KMS-11 (cell line): ENCODE results near the gene MCHR1.
"Not testable (repeated sequence)": the region's sequence is repeated elsewhere in the genome, so short reads cannot be mapped to it uniquely, and the experiment has no call there.

Experiments
- H2AFZ ChIP-seq: fragments of 200-600 bp; sonication (generic); 2 replicates; pipeline ENCODE4 v1.6.1; 2016; ENCODE audit warnings: antibody characterized with exemption, mixed run types, low read depth
- H3K27ac ChIP-seq: fragments of 200-600 bp; sonication (generic); 2 replicates; pipeline ENCODE4 v1.6.1; 2016; ENCODE audit warnings: mild to moderate bottlenecking, mixed run types
- H3K27me3 ChIP-seq: fragments of 200-600 bp; sonication (generic); 2 replicates; pipeline ENCODE4 v1.6.1; 2017; ENCODE audit warnings: mild to moderate bottlenecking, low read depth, mixed run types, moderate library complexity; ENCODE audit not compliant: insufficient read depth
- H3K36me3 ChIP-seq: fragments of 200-600 bp; sonication (generic); 2 replicates; pipeline ENCODE4 v1.6.1; 2017; ENCODE audit warnings: mild to moderate bottlenecking, mixed run types; ENCODE audit not compliant: insufficient read depth
- H3K4me1 ChIP-seq: fragments of 200-600 bp; sonication (generic); 2 replicates; pipeline ENCODE4 v1.6.1; 2016; ENCODE audit warnings: mild to moderate bottlenecking, low read depth, mixed run types; ENCODE audit not compliant: poor library complexity, severe bottlenecking
- H3K4me2 ChIP-seq: fragments of 200-600 bp; sonication (generic); 2 replicates; pipeline ENCODE4 v1.7.0; 2016; ENCODE audit warnings: mild to moderate bottlenecking, mixed run types
- H3K4me3 ChIP-seq: fragments of 200-600 bp; sonication (generic); IDR thresholded peaks from 2 replicates; pipeline ENCODE4 v1.6.1; 2017; ENCODE audit warnings: low read depth, low read length, mixed read lengths; ENCODE audit not compliant: insufficient read depth
- H3K79me2 ChIP-seq: fragments of 200-600 bp; sonication (generic); 2 replicates; pipeline ENCODE4 v1.6.1; 2016; ENCODE audit warnings: low read depth, mixed run types; ENCODE audit not compliant: insufficient read depth
- H3K9ac ChIP-seq: fragments of 200-600 bp; sonication (generic); 2 replicates; pipeline ENCODE4 v1.6.1; 2016; ENCODE audit warnings: mild to moderate bottlenecking, mixed run types
- H4K20me1 ChIP-seq: fragments of 200-600 bp; sonication (generic); 2 replicates; pipeline ENCODE4 v1.6.1; 2016; ENCODE audit warnings: mild to moderate bottlenecking, mixed run types; ENCODE audit not compliant: insufficient read depth
- TF ChIP-seq, protein P1 (sequence below): fragments of 200-600 bp; sonication (generic); conservative IDR thresholded peaks from 2 replicates; pipeline ENCODE4 v1.6.1; 2017; ENCODE audit warnings: low read depth, mild to moderate bottlenecking, antibody characterized with exemption, low read length, moderate library complexity, mixed read lengths

The MCHR1 gene

DNA sequence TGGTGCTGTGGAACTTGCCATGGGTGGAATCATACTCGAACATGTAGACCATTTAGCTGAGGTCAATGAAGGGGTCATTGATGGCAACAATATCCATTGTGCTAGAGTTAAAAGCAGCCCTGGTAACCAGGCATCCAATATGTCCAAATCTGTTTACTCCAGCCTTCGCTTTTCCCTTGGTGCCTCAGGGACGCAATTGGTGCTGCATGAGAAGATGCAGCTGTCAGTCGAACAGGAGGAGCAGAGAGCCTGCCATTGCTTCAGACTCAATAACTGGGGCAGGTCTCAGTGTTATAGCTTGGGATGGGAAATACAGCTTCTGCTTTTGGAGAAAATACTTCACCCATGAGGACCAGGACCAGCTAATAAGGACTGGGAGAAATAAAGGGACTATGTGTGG is 5.0 kb upstream of the MCHR1 start:
- Histone ChIP-seq H3K4me2 (no peak overlapping the region), H3K4me3 (no peak overlapping the region), H3K27ac (no peak overlapping the region), H3K36me3 (no peaks in the 10 kb centered on the region), H2AFZ (no peak overlapping the region), H3K79me2 (no peaks in the 10 kb centered on the region), H3K4me1 (no peaks in the 10 kb centered on the region), H4K20me1 (no peaks in the 10 kb centered on the region), H3K27me3 (no peaks in the 10 kb centered on the region), H3K9ac (no peak overlapping the region)
- TF ChIP-seq, protein P1, sequence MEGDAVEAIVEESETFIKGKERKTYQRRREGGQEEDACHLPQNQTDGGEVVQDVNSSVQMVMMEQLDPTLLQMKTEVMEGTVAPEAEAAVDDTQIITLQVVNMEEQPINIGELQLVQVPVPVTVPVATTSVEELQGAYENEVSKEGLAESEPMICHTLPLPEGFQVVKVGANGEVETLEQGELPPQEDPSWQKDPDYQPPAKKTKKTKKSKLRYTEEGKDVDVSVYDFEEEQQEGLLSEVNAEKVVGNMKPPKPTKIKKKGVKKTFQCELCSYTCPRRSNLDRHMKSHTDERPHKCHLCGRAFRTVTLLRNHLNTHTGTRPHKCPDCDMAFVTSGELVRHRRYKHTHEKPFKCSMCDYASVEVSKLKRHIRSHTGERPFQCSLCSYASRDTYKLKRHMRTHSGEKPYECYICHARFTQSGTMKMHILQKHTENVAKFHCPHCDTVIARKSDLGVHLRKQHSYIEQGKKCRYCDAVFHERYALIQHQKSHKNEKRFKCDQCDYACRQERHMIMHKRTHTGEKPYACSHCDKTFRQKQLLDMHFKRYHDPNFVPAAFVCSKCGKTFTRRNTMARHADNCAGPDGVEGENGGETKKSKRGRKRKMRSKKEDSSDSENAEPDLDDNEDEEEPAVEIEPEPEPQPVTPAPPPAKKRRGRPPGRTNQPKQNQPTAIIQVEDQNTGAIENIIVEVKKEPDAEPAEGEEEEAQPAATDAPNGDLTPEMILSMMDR = no peak

DNA sequence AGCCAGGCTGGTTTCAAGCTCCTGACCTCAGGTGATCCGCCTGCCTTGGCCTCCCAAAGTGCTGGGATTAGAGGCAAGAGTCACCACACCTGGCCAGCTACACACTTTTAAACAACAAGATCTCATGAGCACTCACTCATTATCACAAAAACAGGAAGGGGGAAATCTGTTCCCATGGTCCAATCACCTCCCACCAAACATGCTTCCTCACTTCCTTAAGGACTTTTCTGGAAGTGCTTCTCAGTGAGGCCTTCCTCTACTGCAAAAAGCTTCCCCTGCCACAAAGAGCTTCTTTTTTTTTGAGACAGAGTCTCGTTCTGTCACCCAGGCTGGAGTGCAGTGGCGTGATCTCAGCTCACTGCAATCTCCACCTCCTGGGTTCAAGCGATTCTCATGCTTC is 3.1 kb upstream of the MCHR1 start:
- not testable (repeated sequence) for H2AFZ ChIP-seq, H3K4me2 ChIP-seq, H3K9ac ChIP-seq, H4K20me1 ChIP-seq, H3K36me3 ChIP-seq, H3K4me1 ChIP-seq, H3K4me3 ChIP-seq, H3K27ac ChIP-seq, H3K27me3 ChIP-seq, H3K79me2 ChIP-seq

DNA sequence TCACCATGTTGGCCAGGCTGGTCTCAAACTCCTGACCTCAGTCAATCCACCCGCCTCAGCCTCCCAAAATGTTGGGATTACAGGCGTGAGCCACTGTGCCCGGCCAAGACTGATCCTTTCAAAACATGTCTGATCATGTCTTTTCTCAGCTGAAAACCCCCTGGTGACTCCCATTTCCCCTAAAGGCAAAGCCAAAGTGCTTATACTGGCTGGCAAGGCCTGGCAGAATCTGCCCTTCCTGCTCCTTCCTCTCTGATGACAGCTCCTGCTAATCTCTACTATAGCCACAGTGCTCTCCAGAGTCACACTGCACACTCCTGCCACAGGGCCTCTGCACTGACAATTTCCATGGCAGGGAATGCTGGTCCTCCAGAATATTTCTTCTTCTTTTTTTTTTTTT is 2.6 kb upstream of the MCHR1 start:
- no peaks in the 10 kb centered on the region for H3K36me3 ChIP-seq
- TF ChIP-seq, protein P1 = no peak
- H3K4me3 ChIP-seq = no peak overlapping the region
- no peak overlapping the region for H3K4me2 ChIP-seq
- no peak overlapping the region for H3K9ac ChIP-seq
- no peaks in the 10 kb centered on the region for H3K79me2 ChIP-seq
- H3K4me1 ChIP-seq = no peaks in the 10 kb centered on the region
- H4K20me1 ChIP-seq = no peaks in the 10 kb centered on the region
- no peak overlapping the region for H3K27ac ChIP-seq
- no peaks in the 10 kb centered on the region; the same call in 1 of the 2 replicates for H3K27me3 ChIP-seq
- H2AFZ ChIP-seq = no peak overlapping the region

DNA sequence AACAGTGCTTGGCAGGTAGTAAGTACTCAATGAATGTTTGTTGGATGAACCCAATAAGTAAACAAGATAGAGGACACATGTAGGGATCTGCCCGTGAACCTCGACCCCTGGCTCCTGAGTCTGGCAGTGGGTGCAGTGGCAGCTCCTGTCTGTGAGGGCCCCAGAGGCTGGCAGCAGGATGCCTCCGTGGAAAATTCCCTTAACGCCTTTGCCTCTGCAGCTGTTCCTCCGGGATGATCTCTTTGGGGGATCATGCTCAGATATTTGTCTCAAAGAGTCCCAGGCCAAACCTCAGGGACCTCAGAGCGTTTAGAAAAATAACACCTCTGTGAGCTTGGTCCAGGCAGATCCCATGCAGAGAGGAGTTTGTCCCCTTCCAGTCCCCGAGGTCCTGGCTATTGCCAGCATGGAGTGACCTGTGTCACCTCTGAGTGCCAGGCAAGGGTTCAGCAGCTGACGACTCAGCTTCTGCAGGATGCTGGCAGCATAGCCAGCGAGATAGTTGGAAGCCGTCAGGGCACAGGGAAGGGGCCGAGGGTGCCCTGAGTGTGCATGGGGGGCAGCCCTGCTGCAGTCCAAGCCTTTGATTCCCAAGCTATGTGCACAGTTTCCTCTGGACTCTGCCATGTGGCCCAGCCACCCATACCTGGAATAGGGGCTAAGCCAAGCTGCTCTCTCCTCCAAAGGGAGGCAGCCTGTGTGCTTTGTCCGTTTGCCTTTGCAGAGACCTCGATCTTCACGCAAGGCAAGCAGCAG is 613 bp upstream of the MCHR1 start:
- Histone ChIP-seq H3K4me2 (no peak overlapping the region), H3K79me2 (no peaks in the 10 kb centered on the region), H3K4me3 (no peak overlapping the region), H4K20me1 (no peaks in the 10 kb centered on the region), H2AFZ (no peak overlapping the region), H3K4me1 (peaks cover 16% of the 10 kb centered on the region), H3K36me3 (no peaks in the 10 kb centered on the region), H3K27ac (no peak overlapping the region), H3K27me3 (no peaks in the 10 kb centered on the region; the same call in 1 of the 2 replicates), H3K9ac (no peak overlapping the region)
- TF ChIP-seq, protein P1 = no peak
